ENCODE measurements around the gene NTRK3. TPM values are rescaled to one million over a fixed set of nuclear protein-coding genes. Genes with fewer than 3 reads are reported as not detected.

Gene NTRK3
- total RNA-seq, 4 donors from 2014 or later, result 0.09 to 2.7 (median 0.62) TPM

DNA sequence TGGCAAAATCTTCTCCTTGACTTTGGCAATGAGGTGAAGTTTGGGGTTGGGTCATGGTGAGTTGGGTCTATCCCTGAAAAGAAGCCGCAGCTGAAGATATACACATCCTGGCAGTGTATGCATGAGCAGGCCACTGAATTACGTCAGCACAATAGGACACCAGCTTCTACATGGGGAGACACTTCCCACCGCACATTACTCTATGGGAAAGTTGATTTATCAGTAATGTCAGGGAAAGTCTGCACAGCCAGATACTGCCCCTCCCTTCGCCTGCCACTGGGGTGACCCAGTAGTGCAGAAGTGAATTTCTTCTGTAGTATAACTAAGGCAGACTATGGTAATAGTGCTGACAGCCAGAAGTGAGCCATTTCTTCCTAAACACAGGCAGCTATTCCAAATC is 245.0 kb downstream of the NTRK3 start:
- H3K4me1 ChIP-seq, result peaks cover 0 to 21% (median 0%) of the 10 kb centered on the region in 3 donors
- H3K9me3 ChIP-seq, result no peaks in the 10 kb centered on the region
- no peak for DNase-seq
- no peaks in the 10 kb centered on the region for H3K36me3 ChIP-seq
- TF ChIP-seq POLR2A (IDR thresholded peaks at IDR 0.05), result no peak
- TF ChIP-seq CTCF (IDR thresholded peaks at IDR 0.05), result no peak
- WGBS, 2 donors, result 73 to 87% methylated on average over 4 of the region's 4 CpGs
- no peak overlapping the region for H3K4me3 ChIP-seq
- H3K27me3 ChIP-seq, result no peaks in the 10 kb centered on the region
- intact Hi-C loops (cut with DNase I), result no loop called here
- no peak overlapping the region for H3K27ac ChIP-seq

DNA sequence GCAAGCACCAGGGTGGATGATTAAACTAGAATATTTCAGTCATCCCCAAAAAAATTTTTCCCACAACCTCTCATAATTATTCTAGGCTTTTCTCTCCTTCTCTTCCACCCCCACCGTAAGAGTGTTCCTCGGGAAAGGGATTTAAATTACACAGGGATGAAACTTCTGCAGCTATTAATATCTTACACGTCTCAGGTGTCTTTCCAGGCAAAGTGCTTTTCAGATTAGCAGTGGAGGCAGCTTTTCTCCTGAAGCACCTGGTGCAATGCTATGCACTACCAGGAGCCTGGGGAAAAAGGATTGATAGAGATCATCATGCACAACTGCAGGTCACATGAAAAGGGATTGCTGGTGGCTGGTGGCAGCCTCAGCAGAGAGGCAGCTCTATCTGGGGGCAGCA is 250.4 kb downstream of the NTRK3 start:
- TF ChIP-seq POLR2A (IDR thresholded peaks at IDR 0.05) (no peak), CTCF (IDR thresholded peaks at IDR 0.05) (no peak)
- Histone ChIP-seq H3K4me1 (no peaks in the 10 kb centered on the region), H3K4me3 (no peak overlapping the region), H3K27ac (no peak overlapping the region), H3K9me3 (no peaks in the 10 kb centered on the region), H3K27me3 (no peaks in the 10 kb centered on the region), H3K36me3 (no peaks in the 10 kb centered on the region)
- no peak for DNase-seq
- intact Hi-C loops (cut with DNase I), result no loop called here
- WGBS, 2 donors, result 63 to 78% methylated on average over 3 of the region's 3 CpGs

DNA sequence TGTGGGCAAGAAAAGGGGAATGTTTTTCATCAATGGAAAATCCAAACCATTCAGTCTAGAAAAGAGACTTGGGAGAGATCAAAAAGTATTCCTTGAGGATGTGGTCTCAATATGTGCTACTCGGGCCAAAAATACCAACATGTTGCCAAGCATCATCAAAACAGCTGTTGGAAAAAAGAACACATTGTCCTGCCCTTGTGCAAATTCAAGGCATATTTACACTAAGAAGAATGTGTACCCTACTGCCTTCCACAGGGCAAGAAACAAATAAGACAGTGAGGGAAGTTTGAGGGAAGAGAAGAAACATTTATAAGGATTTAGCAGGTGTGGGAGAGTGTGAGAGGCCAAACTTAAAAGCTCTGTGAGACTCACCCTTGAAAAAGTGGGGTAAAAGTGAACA is 252.1 kb downstream of the NTRK3 start:
- Histone ChIP-seq H3K27me3 (no peaks in the 10 kb centered on the region), H3K4me1 (no peaks in the 10 kb centered on the region), H3K9me3 (no peaks in the 10 kb centered on the region), H3K4me3 (no peak overlapping the region), H3K27ac (no peak overlapping the region), H3K36me3 (no peaks in the 10 kb centered on the region)
- DNase-seq, result no peak
- no peak for TF ChIP-seq POLR2A (IDR thresholded peaks at IDR 0.05)
- no peak for TF ChIP-seq CTCF (IDR thresholded peaks at IDR 0.05)
- intact Hi-C loops (cut with DNase I), result no loop called here
- WGBS, 2 donors, result 54 to 57% methylated on average over 1 of the region's 1 CpG

- H3K4me1 ChIP-seq, result no peaks in the 10 kb centered on the region
- H3K4me3 ChIP-seq, result no peak overlapping the region
- TF ChIP-seq CTCF (IDR thresholded peaks at IDR 0.05) (peak in 1 of 6 experiments; percentile 22), POLR2A (IDR thresholded peaks at IDR 0.05) (no peak)
- H3K9me3 ChIP-seq, result no peaks in the 10 kb centered on the region
- no peak overlapping the region for H3K27ac ChIP-seq
- DNase-seq, result no peak
- 65 to 82% methylated on average over 2 of the region's 2 CpGs for WGBS, 2 donors
- intact Hi-C loops (cut with DNase I), result no loop called here
- H3K27me3 ChIP-seq, result no peaks in the 10 kb centered on the region
- no peaks in the 10 kb centered on the region for H3K36me3 ChIP-seq
Measured at GRCh38 chr15:88003541-88004327, 252.8 kb downstream of the NTRK3 start.

DNA sequence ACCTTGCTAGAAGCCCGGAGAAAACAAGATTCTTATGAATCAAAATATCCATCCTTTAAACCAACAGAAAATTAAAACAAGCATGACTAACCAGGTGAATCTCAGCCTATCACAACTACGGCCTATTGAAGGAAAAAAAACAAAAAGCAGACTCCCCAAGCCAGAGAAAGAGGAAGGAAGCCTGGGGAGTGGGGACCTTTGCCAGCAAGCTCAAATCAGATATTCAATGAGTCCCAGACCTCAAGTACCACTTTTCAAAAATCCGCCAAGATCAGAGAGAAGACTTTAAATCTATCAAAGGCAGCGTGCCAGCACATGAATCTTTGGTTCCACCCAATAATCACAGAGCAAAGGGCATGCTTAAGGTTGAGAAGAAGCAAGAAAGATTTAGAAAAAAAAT is 253.8 kb downstream of the NTRK3 start:
- no peaks in the 10 kb centered on the region for H3K9me3 ChIP-seq
- no peak for DNase-seq
- TF ChIP-seq POLR2A (IDR thresholded peaks at IDR 0.05), result no peak
- TF ChIP-seq CTCF (IDR thresholded peaks at IDR 0.05), result no peak
- H3K27ac ChIP-seq, result no peak overlapping the region
- intact Hi-C loops (cut with DNase I), result no loop called here
- no peaks in the 10 kb centered on the region for H3K27me3 ChIP-seq
- H3K4me1 ChIP-seq, result no peaks in the 10 kb centered on the region
- H3K4me3 ChIP-seq, result no peak overlapping the region
- 34 to 36% methylated on average over 4 of the region's 4 CpGs for WGBS, 2 donors
- H3K36me3 ChIP-seq, result no peaks in the 10 kb centered on the region
